LNCAP (cell line): ENCODE measurements around the gene UBE2F.
A peak's percentile ranks its signal among the peaks of the same experiment; 100 is the strongest.

ENCODE experiments used
- CTCF ChIP-seq: fragments of 450-650 bp; IDR thresholded peaks from 2 replicates; pipeline ENCODE4 v1.5.1; 2017; ENCODE audit warnings: mild to moderate bottlenecking

The UBE2F gene

GRCh38 chr2:237923481-237924163 lies 43.2 kb upstream of the UBE2F start:
- TF ChIP-seq CTCF, result peak; percentile 65

DNA sequence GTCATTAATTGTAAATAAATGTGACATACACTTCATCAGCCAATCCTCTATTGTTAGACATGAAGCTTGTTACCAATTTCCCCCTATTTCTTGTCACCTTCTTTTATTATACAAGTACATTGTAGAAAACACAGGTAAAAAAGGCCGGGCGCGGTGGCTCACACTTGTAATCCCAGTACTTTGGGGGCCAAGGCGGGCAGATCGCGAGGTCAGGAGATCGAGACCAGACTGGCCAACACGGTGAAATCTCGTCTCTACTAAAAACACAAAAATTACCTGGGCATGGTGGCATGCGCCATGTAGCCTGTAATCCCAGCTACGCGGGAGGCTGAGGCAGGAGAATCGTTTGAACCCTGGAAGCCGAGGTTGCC lies 42.7 kb upstream of the UBE2F start:
- no peak for TF ChIP-seq CTCF

DNA sequence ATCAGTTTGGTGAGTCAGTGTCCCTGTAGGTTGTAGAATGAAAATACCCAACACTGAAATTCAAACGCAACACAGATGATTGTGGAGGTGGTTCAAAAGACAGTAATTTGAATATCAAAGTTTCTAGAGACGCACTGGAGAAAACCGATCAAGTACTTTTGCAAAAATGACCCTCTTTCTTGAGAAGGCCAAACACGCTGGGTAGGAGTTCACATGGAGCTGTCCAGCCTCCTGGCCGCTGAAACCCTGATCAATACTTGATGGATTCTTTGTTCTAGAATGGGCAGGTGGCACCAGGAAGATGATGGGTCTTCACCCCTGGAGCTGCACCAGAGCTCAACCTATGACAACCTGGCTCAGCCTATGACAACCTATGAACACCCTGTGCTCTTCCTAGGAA lies 39.7 kb upstream of the UBE2F start:
- TF ChIP-seq CTCF, result no peak

DNA sequence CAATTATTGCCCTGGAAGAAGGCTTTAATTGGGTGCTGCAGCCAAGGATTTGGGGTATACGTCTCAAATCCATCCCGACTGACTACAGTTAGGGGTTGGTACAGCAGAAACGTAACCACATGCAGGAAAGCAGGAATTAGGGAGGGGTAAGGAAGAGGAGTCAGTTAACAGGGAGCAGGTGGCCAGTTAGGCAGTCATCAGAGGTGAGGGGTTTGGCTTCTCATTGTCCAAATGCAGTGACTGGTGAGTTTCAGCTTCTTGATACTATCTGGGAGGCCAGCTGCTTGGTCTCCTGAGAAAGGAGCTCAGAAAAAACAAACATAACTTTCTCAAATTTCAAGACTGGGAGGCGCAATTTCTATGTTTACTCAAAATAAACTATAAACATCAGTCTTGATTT lies 38.8 kb upstream of the UBE2F start:
- TF ChIP-seq CTCF, result no peak

- TF ChIP-seq CTCF, result no peak
Measured at GRCh38 chr2:237929979-237930378, 36.8 kb upstream of the UBE2F start.

- no peak for TF ChIP-seq CTCF
Measured at GRCh38 chr2:237931205-237931721, 35.6 kb upstream of the UBE2F start.

- no peak for TF ChIP-seq CTCF
Measured at GRCh38 chr2:237932731-237933131, 34.1 kb upstream of the UBE2F start.

DNA sequence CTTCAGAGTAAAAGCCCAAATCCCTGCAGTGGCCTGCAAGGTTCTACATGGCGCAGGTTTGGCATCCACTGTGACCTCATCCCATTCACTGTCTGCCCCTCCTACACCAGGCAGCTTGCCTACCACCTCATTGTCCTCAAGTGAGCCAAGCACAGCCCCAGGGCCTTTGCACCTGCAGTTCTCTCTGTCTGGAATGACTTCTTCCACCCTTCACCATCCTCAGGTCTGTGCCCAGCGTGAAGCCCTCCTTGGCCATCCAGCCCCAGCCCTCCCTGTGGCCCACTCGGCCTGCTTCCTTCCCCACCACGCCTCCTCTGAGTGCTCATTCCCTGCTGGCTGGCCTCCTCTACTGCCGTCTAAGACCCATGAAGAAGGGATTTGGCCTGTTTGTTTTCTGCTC lies 32.6 kb upstream of the UBE2F start:
- no peak for TF ChIP-seq CTCF
